Lung (tissue), 12 donors: ENCODE measurements around the gene DMBT1. TPM values are rescaled to one million over a fixed set of nuclear protein-coding genes. Genes with fewer than 3 reads are reported as not detected.

Experiments used
- ATAC-seq: fragments of 200-7000 bp; cut with Tn5 transposase; one replicate; pipeline ENCODE4 v1.9.1; 2020; ENCODE audit warnings: moderate number of reproducible peaks; ENCODE audit not compliant: insufficient read depth, low FRiP score
- DNase-seq, 3 donors: peaks; one replicate each; pipeline ENCODE4 v3.0.0-alpha.2; 2013 to 2017
- H3K27ac ChIP-seq, 2 donors: one replicate each; pipeline ENCODE4 v1.5.1; 2013; ENCODE audit warnings: mild to moderate bottlenecking in 2 of 2, moderate library complexity in 2 of 2, control low read depth in 1 of 2, inconsistent platforms in 1 of 2, low read depth in 1 of 2, low read length in 1 of 2
- H3K27me3 ChIP-seq, 3 donors: one replicate each; pipeline ENCODE4 v1.5.1; 2013; ENCODE audit warnings: low read length in 2 of 3; ENCODE audit not compliant: control insufficient read depth in 3 of 3, insufficient read depth in 3 of 3
- H3K36me3 ChIP-seq, 4 donors: one replicate each; pipeline ENCODE4 v1.5.1; 2013; ENCODE audit warnings: low read length in 4 of 4, mild to moderate bottlenecking in 1 of 4, moderate library complexity in 1 of 4; ENCODE audit not compliant: control insufficient read depth in 4 of 4, insufficient read depth in 4 of 4
- H3K4me1 ChIP-seq, 5 donors: one replicate each; pipeline ENCODE4 v1.5.1; 2013; ENCODE audit warnings: low read length in 5 of 5, mild to moderate bottlenecking in 2 of 5, moderate library complexity in 1 of 5; ENCODE audit not compliant: control insufficient read depth in 5 of 5, insufficient read depth in 5 of 5
- H3K4me3 ChIP-seq: one replicate; pipeline ENCODE4 v1.5.1; 2013; ENCODE audit warnings: mild to moderate bottlenecking, control low read depth, moderate library complexity
- H3K9ac ChIP-seq, 2 donors: one replicate each; pipeline ENCODE4 v1.5.1; 2013; ENCODE audit warnings: low read length in 2 of 2, control low read depth in 1 of 2; ENCODE audit not compliant: insufficient read depth in 1 of 2
- H3K9me3 ChIP-seq, 4 donors: one replicate each; pipeline ENCODE4 v1.5.1; 2013; ENCODE audit warnings: low read length in 3 of 4, mild to moderate bottlenecking in 1 of 4, moderate library complexity in 1 of 4; ENCODE audit not compliant: control insufficient read depth in 4 of 4, insufficient read depth in 3 of 4
- CTCF ChIP-seq: IDR thresholded peaks from 2 replicates; pipeline ENCODE4 v1.5.1; 2012; ENCODE audit warnings: mild to moderate bottlenecking; ENCODE audit errors: control extremely low read depth, extremely low read depth
- WGBS, 2 donors: extraction: QIAGEN DNeasy Blood & Tissue Kit; methylation state at CpG; one replicate each; pipeline ENCODE4 v1.1.7; 2013; 5-methylcytosine and 5-hydroxymethylcytosine counted together
- polyA plus RNA-seq, 2 donors: library from polyadenylated mRNA; stranded (reverse); fragments of 200-250 nt; gene quantifications; one replicate each; pipeline ENCODE4 v1.2.1, GENCODE V29; 2013
- total RNA-seq, 2 donors: library from RNA; depleted of rRNA in 1 of 2; stranded (reverse); fragments of >200 nt in 1 of 2; gene quantifications; one replicate each; pipeline ENCODE4 v1.2.1, GENCODE V29; 2014 to 2021
- donor health status: control.
- donor health status: control.
- donor health status: Bipolar disorder and iron deficiency.
- donor health status: healthy.
- donor health status: DM: yes; HTN: yes; CAD: no.

Gene DMBT1
- total and polyA plus RNA-seq, 4 donors, result 21.1 to 337 (median 111) TPM

- Histone ChIP-seq H3K4me1 (peaks cover 0 to 4% (median 0%) of the 10 kb centered on the region in 5 donors), H3K4me3 (no peak overlapping the region), H3K27ac (no peak overlapping the region), H3K9ac (no peak overlapping the region), H3K9me3 (no peaks in the 10 kb centered on the region), H3K36me3 (no peaks in the 10 kb centered on the region), H3K27me3 (no peaks in the 10 kb centered on the region)
- no peak for TF ChIP-seq CTCF
- no peak for ATAC-seq
- no peak for DNase-seq
- WGBS, 2 donors, result 94 to 97% methylated on average over 9 of the region's 9 CpGs
Observed at GRCh38 chr10:122550427-122550826, 10.1 kb upstream of the DMBT1 start.

- TF ChIP-seq CTCF, result no peak
- Histone ChIP-seq H3K9ac (no peak overlapping the region), H3K4me3 (no peak overlapping the region), H3K9me3 (no peaks in the 10 kb centered on the region), H3K36me3 (no peaks in the 10 kb centered on the region), H3K27me3 (no peaks in the 10 kb centered on the region), H3K4me1 (peaks cover 0 to 4% (median 0%) of the 10 kb centered on the region in 5 donors), H3K27ac (no peak overlapping the region)
- ATAC-seq (no peak), DNase-seq (no peak)
- WGBS, 2 donors, result 39 to 46% methylated on average over 3 of the region's 3 CpGs
Observed at GRCh38 chr10:122550983-122551382, 9.6 kb upstream of the DMBT1 start.

- Histone ChIP-seq H3K4me3 (no peak overlapping the region), H3K9me3 (peaks cover 0 to 2% (median 0%) of the 10 kb centered on the region in 4 donors), H3K27me3 (no peaks in the 10 kb centered on the region), H3K9ac (no peak overlapping the region), H3K4me1 (peaks cover 0 to 4% (median 0%) of the 10 kb centered on the region in 5 donors), H3K36me3 (no peaks in the 10 kb centered on the region), H3K27ac (no peak overlapping the region)
- ATAC-seq (no peak), DNase-seq (no peak)
- no peak for TF ChIP-seq CTCF
- 52 to 62% methylated on average over 9 of the region's 9 CpGs for WGBS, 2 donors
Observed at GRCh38 chr10:122551450-122551849, 9.1 kb upstream of the DMBT1 start.

- DNase-seq (no peak), ATAC-seq (no peak)
- H3K9me3 ChIP-seq, result peaks cover 0 to 2% (median 0%) of the 10 kb centered on the region in 4 donors
- no peaks in the 10 kb centered on the region for H3K36me3 ChIP-seq
- 86 to 88% methylated on average over 6 of the region's 6 CpGs for WGBS, 2 donors
- H3K27me3 ChIP-seq, result no peaks in the 10 kb centered on the region
- H3K4me3 ChIP-seq, result no peak overlapping the region
- peaks cover 0 to 5% (median 0%) of the 10 kb centered on the region in 5 donors for H3K4me1 ChIP-seq
- H3K9ac ChIP-seq, result no peak overlapping the region
- TF ChIP-seq CTCF, result no peak
- no peak overlapping the region for H3K27ac ChIP-seq
Observed at GRCh38 chr10:122553341-122553740, 7.2 kb upstream of the DMBT1 start.
